Activated T-helper 2 cell treated with anti-CD3 and anti-CD28 coated beads, Interferon-gamma antibody, Interleukin-2, Interleukin-4, amounts not matched to agents 10 μg/mL and 5 μg/mL and 100 μg/mL, durations not matched to agents 14 hours and 24 hours and 36 hours (primary cell): Measurements from ENCODE around the gene EBF4. TPM values are rescaled to one million over a fixed set of nuclear protein-coding genes. Genes with fewer than 3 reads are reported as not detected.
"Not testable (repeated sequence)": the region's sequence is repeated elsewhere in the genome, so short reads cannot be mapped to it uniquely, and the experiment has no call there.

Experiments
- DNase-seq: peaks from one replicate; pipeline ENCODE4 v3.0.0; 2021; ENCODE audit warnings: low spot score
- H3K27ac Mint-ChIP-seq: one replicate; pipeline ENCODE4 v1.8.0; 2021; ENCODE audit warnings: mixed read lengths
- H3K27me3 Mint-ChIP-seq: one replicate; pipeline ENCODE4 v1.8.0; 2021; ENCODE audit warnings: low read depth, mixed read lengths
- H3K36me3 Mint-ChIP-seq: one replicate; pipeline ENCODE4 v1.8.0; 2021; ENCODE audit warnings: low read depth, mixed read lengths
- H3K4me1 Mint-ChIP-seq: one replicate; pipeline ENCODE4 v1.8.0; 2021; ENCODE audit warnings: low read depth, mixed read lengths
- H3K4me3 Mint-ChIP-seq: one replicate; pipeline ENCODE4 v1.8.0; 2021; ENCODE audit warnings: low read depth, mild to moderate bottlenecking, moderate library complexity, mixed read lengths
- H3K9me3 Mint-ChIP-seq: one replicate; pipeline ENCODE4 v1.8.0; 2021; ENCODE audit warnings: mixed read lengths
- intact Hi-C: fragments of 100-400 bp; cut with micrococcal nuclease; formaldehyde crosslinking; loops from one replicate; pipeline ENCODE4 v1.15.1; 2023
- total RNA-seq: library from RNA; stranded (reverse); gene quantifications from 2 replicates; pipeline ENCODE4 v1.2.3, GENCODE V29; 2022

EBF4 gene
- total RNA-seq, 1 donor from 2014 or later = 6.0 TPM

DNA sequence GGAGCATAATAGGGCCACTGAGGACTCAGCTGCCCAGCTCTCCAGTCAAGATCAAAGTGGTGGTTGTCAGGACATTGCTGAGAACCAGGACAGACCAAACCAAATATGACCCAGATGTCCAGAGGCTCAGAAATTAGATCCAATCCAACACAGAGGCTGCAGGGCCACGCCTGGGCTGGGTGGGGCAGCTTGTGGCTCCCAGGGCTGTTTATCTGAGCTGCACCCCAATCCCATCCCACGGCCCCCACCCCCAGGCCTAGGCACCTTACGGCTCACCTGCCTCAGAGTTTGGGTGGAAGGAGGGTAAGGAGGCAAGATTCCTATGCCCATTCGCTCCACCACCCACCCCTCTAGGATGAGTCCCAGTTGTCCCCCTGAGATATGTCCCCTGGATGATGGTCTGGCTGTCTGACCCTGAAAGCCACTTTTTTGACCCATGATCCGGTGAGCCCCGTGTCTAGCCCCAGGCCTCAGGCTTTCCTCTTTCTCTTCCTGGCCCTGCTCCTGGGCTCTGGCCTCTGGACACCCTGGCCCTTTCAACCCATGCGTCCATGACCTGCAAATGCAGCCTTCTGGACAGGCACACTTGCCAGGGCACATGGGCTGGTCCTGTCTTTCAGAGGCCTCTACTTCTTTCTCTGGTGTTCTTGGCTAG, 67.8 kb downstream of the EBF4 start:
- Mint-ChIP-seq H3K27me3 (peaks cover 13% of the 10 kb centered on the region), H3K9me3 (no peaks in the 10 kb centered on the region), H3K4me3 (no peak overlapping the region), H3K36me3 (no peaks in the 10 kb centered on the region), H3K4me1 (peaks cover 5% of the 10 kb centered on the region), H3K27ac (no peak overlapping the region)
- intact Hi-C loops = no loop called here
- no peak for DNase-seq

DNA sequence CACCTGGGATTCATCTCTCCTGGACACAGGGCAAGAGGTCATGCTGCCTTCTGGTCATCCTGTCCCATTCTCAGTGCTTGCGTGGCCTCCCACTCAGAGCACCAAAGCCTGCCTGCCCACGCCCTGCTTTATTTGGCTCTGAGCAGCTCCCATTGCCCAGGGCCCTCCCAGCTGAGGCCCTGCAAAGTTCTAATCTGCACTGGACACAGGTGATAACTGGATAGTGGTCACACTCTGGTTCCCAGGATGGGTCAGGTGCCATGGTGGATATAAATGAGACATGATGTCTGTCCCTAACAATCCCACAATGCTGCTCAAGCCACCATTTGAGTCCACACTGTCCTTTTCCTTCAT, 68.3 kb downstream of the EBF4 start:
- Mint-ChIP-seq H3K27me3 (peaks cover 11% of the 10 kb centered on the region), H3K27ac (no peak overlapping the region), H3K36me3 (no peaks in the 10 kb centered on the region), H3K9me3 (no peaks in the 10 kb centered on the region), H3K4me3 (no peak overlapping the region), H3K4me1 (peaks cover 5% of the 10 kb centered on the region)
- no peak for DNase-seq
- intact Hi-C loops = no loop called here

DNA sequence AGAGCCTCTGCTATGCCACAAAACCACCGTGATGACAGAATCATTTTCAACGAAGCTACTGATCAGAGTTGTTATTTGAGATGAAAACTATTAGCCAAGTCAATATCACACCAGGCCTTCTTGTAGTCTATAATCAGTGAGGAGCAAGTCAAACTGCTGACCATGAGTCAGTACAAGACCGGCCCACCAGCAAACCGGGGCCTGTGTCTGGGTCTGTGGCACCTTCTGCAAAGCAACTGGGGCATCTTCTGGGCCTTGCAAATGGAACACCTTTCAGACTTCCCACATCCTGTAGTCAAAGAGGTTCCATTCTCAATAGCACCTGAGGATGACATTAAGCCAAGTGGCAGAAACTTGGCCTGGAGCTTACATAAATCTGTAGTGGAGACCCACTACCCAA, 69.3 kb downstream of the EBF4 start:
- Mint-ChIP-seq H3K9me3 (no peaks in the 10 kb centered on the region), H3K27me3 (peaks cover 6% of the 10 kb centered on the region), H3K36me3 (no peaks in the 10 kb centered on the region), H3K4me1 (no peaks in the 10 kb centered on the region), H3K27ac (no peak overlapping the region), H3K4me3 (no peak overlapping the region)
- DNase-seq = no peak
- intact Hi-C loops = no loop called here

DNA sequence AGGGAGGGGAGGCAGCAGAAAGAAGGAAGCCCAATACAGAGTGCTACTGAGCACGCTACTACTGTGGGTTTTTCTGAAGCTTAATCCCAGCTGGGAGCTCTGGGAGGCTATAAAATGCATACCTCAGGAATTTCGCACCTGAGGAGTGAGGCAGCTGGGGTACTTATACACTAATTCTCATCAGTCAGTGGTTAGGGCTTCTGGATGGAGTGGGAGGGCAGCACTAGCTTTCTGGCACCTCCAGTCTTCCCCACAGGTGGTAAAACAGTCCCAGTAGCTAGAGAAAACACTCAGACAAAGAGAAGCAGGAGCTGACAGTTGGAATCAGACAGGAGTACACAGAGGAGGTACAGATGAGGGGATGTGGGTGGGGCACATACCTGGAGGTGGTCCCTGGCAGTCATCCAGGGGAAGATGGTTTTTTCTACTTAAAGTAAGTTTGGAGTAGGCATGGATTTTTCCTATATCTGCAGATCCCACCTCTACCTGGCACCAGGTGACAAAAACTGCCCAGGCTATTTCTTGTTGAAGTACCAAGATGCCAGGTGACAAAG, 70.1 kb downstream of the EBF4 start:
- Mint-ChIP-seq H3K27me3 (peaks cover 11% of the 10 kb centered on the region), H3K4me1 (no peaks in the 10 kb centered on the region), H3K27ac (no peak overlapping the region), H3K9me3 (no peaks in the 10 kb centered on the region), H3K36me3 (no peaks in the 10 kb centered on the region), H3K4me3 (no peak overlapping the region)
- no peak for DNase-seq
- intact Hi-C loops = no loop called here

DNA sequence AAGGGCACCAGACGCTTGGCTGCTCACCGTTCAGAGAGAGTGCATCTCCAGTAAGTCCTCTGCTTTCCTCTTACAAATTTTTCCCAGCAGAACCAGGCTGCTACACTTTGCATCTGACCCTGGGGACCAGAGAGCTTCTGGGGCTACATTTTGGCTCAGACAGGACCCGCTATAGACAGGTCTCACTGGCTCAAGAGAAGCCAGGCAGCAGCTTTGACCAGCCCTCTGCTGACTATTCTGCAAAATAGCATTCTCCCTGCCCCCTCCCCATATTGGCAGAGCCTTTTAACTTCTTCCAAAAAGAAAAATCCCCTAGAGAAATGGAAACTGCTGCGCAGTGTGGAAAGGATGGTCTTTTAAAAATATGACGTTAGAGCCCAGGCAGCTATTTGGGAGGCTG, 70.6 kb downstream of the EBF4 start:
- no peak for DNase-seq
- H3K36me3 Mint-ChIP-seq = no peaks in the 10 kb centered on the region
- H3K4me3 Mint-ChIP-seq = no peak overlapping the region
- peaks cover 13% of the 10 kb centered on the region for H3K27me3 Mint-ChIP-seq
- no peak overlapping the region for H3K27ac Mint-ChIP-seq
- no peaks in the 10 kb centered on the region for H3K9me3 Mint-ChIP-seq
- H3K4me1 Mint-ChIP-seq = no peaks in the 10 kb centered on the region
- intact Hi-C loops = no loop called here

DNA sequence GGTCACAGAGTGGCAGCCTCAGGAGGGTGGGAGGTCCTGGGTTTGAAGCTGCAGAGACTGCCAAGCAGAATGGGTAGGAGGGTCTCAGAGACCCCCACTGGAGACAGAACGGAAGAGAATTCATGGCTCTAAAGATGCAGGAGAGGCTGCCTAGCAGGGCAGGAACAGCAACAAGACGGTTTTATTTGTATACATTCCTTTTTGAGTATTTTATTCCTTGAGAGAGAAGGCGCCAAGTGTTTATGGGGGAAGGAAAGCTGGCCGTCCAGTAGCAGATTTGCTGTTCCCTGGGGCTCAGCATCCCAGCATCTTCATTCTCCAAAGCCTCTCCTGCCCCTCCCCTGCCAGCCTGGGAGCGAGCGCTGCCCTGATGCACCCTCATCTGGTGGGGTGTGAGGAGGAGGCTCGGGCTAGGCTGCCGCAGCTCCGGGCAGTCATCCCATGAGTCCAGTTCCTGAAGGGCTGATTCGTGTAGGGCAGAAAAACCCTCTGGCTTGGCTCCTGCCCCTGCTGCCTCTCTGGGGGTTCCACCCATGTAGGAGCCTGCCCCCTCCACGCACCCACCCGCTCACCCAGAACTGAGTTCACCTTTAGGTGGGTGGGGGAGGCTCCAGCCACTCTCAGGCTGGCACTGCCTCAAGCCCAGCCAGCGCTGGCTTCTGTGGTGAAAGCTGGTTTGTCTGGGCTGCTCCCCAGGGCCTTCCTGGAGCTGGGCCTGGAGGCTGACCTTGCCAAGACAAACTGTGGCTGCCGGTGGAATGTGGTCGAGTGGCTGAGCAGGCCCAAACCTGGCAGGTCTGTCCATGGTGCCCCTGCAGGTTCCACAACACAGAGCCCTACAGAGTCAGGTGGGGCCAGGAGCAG, 75.4 kb downstream of the EBF4 start:
- DNase-seq = no peak
- peaks cover 19% of the 10 kb centered on the region for H3K27me3 Mint-ChIP-seq
- H3K4me1 Mint-ChIP-seq = peaks cover 5% of the 10 kb centered on the region
- intact Hi-C loops = no loop called here
- H3K36me3 Mint-ChIP-seq = no peaks in the 10 kb centered on the region
- H3K9me3 Mint-ChIP-seq = no peaks in the 10 kb centered on the region
- no peak overlapping the region for H3K27ac Mint-ChIP-seq
- H3K4me3 Mint-ChIP-seq = no peak overlapping the region

DNA sequence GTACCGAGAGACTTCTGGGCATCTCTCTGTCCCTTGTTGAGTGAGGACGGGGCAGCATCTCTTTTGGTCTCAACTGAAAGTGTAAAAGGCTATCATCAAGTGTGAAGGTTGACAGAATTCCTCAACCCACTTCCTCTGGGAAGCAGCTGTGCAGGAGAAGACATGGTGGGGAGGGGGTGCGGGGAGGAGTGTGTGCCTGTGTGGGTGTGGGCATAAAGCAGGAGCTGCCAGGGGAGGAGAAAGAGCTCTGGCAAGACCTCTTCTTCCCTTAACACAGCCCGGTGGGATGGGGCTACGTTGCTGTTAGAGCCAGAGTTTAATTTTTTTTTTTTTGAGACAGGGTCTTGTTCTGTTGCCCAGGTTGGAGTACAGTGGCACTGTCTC, 76.0 kb downstream of the EBF4 start:
- DNase-seq = no peak
- H3K36me3 Mint-ChIP-seq = no peaks in the 10 kb centered on the region
- no peak overlapping the region for H3K27ac Mint-ChIP-seq
- peaks cover 5% of the 10 kb centered on the region for H3K4me1 Mint-ChIP-seq
- no peak overlapping the region for H3K4me3 Mint-ChIP-seq
- H3K9me3 Mint-ChIP-seq = no peaks in the 10 kb centered on the region
- H3K27me3 Mint-ChIP-seq = peaks cover 19% of the 10 kb centered on the region
- intact Hi-C loops = no loop called here

DNA sequence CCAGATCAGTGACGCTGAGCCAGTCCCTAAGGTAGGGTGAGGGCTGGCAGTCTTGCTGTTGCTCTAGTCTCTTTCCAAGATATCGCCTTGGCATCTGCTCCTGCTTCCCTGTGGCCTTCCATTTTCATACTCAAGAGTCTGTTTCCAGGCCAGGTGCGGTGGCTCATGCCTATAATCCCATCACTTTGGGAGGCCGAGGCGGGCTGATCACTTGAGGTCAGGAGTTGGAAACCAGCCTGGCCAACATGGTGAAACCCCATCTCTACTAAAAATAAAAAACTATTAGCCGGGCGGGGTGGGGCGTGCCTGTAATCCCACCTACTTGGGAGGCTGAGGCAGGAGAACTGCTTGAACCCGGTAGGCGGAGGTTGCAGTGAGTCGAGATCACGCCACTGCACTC, 77.5 kb downstream of the EBF4 start:
- H3K4me3 Mint-ChIP-seq, H3K27ac Mint-ChIP-seq: not testable (repeated sequence)

DNA sequence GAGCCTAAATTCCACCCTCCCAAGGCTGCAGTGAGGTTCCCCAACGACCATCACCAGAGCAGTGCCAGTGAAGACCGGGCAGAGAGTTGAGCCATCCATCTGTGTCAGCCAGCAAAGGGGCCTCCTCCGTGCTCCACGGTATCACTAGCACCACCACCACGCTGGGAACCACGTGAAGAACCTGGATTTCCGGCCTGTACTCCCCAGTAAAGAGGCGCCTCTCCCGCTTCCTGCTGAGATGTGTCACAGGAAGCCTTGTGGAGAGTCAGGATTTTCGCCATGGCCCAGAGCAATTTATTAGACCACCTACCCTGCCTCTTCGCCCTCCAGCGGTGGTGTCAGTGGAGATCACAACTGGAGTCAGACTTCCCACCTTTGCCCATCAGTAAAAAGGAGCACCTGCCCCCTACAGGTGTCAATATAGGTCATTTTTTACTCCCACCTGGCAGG, 79.1 kb downstream of the EBF4 start:
- Mint-ChIP-seq H3K4me1 (peaks cover 5% of the 10 kb centered on the region), H3K4me3 (no peak overlapping the region), H3K27ac (no peak overlapping the region), H3K36me3 (no peaks in the 10 kb centered on the region), H3K27me3 (peaks cover 13% of the 10 kb centered on the region), H3K9me3 (no peaks in the 10 kb centered on the region)
- intact Hi-C loops = no loop called here
- no peak for DNase-seq

More for the DNA sequence above, 77.5 kb downstream of the EBF4 start:
- DNase-seq, H3K36me3 Mint-ChIP-seq, H3K4me1 Mint-ChIP-seq, intact Hi-C loops, H3K9me3 Mint-ChIP-seq: not testable (repeated sequence)
- H3K27me3 Mint-ChIP-seq = peaks cover 14% of the 10 kb centered on the region

DNA sequence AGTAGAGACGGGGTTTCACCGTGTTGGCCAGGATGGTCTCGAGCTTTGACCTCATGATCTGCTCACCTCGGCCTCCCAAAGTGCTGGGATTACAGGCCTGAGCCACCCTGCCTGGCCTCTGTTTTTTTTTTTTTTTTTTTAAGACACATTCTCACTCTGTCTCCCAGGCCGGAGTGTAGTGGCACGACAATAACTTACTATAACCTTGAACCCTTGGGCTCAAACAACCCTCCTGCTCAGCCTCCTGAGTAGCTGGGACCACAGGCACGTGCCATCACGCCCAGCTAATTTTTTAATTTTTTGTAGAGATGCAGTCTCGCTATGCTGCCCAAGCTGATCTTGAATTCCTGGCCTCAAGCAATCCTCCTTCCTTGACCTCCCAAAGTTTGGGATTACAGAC, 81.2 kb downstream of the EBF4 start:
- Mint-ChIP-seq H3K9me3 (no peaks in the 10 kb centered on the region), H3K27me3 (peaks cover 8% of the 10 kb centered on the region), H3K36me3 (no peaks in the 10 kb centered on the region), H3K27ac (no peak overlapping the region), H3K4me3 (no peak overlapping the region), H3K4me1 (peaks cover 5% of the 10 kb centered on the region)
- intact Hi-C loops = no loop called here
- DNase-seq = no peak

DNA sequence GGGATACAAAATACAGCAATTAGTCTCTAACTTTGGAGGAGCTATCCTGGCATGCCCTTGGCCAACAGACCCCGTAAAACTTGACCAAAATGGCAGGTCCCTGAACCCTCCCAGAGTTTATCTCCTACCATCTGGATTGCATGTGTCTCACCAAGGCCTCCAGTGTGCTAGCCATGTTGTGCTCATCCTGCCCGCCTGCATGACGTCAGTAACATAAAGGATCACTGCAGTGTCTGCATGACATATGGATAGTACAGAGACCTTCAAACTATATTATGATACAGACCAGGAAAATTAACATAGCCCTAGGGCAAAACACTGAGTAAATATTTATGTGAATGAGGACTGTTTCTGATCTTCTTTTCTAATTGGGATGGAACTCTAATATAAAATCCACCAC, 82.6 kb downstream of the EBF4 start:
- H3K27ac Mint-ChIP-seq = no peak overlapping the region
- H3K27me3 Mint-ChIP-seq = peaks cover 8% of the 10 kb centered on the region
- no peak overlapping the region for H3K4me3 Mint-ChIP-seq
- H3K36me3 Mint-ChIP-seq = no peaks in the 10 kb centered on the region
- DNase-seq = no peak
- no peaks in the 10 kb centered on the region for H3K9me3 Mint-ChIP-seq
- intact Hi-C loops = no loop called here
- H3K4me1 Mint-ChIP-seq = peaks cover 5% of the 10 kb centered on the region

DNA sequence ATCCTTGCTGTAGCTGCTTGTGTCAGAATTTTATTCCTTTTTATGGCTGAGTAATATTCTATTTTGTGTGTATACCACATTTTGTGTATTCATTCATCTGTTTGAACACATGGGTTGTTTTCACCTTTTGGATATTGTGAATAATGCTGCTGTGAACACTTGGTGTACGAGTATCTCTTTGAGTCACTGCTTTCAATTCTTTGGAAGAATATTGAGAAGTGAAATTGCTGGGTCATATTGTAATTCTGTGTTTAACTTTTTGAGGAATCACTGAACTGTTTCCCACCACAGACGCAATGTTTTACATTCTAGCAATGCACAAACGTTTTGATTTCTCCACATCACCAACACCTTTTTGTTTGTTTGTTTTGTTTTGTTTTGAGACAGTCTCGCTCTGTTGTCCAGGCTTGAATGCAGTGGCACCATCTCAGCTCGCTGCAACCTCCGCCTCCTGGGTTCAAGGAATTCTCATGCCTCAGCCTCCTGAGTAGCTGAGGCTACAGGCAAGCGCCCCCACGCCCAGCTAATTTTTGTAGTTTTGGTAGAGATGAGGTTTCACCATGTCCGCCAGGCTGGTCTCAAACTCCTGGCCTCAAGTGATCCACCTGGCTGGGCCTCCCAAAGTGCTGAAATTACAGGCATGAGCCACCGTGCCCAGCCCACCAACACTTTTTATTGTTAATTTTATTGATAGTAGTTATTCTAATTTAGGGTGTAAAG, 86.2 kb downstream of the EBF4 start:
- Mint-ChIP-seq H3K27me3 (peaks cover 15% of the 10 kb centered on the region), H3K36me3 (no peaks in the 10 kb centered on the region), H3K4me1 (peaks cover 3% of the 10 kb centered on the region), H3K4me3 (no peak overlapping the region), H3K9me3 (no peaks in the 10 kb centered on the region), H3K27ac (no peak overlapping the region)
- intact Hi-C loops = no loop called here
- no peak for DNase-seq

DNA sequence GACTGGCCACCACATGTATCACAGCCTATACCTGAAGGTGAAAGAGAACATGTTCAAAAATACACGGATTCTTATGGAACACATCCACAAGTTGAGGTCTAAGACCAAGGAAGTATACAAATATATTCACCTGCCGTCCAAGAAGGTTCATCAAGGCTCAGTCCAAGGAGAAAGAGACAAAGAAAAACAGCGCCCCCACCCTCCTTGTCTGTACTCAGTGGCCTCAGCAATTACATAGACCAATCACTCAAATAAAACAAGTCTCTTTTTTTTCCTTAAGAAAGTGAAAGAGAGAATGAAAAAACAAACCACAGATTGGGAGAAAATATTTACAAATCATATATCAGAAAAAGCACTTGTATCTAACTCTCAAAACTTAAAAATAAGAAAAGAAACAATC, 88.4 kb downstream of the EBF4 start:
- no peak for DNase-seq
- intact Hi-C loops = no loop called here
- Mint-ChIP-seq H3K27ac (no peak overlapping the region), H3K27me3 (peaks cover 21% of the 10 kb centered on the region), H3K9me3 (no peaks in the 10 kb centered on the region), H3K4me3 (no peak overlapping the region), H3K36me3 (no peaks in the 10 kb centered on the region), H3K4me1 (peaks cover 3% of the 10 kb centered on the region)
